Activated T-cell treated with anti-CD3 and anti-CD28 coated beads, Interleukin-2, amount 50 U/mL, for 4 hours (primary cell): ENCODE results near the gene RERE. TPM values are rescaled to one million over a fixed set of nuclear protein-coding genes. Genes with fewer than 3 reads are reported as not detected.
A peak's percentile ranks its signal among the peaks of the same experiment; 100 is the strongest.

Experiments used
- ATAC-seq, 2 donors: fragments of 200-7000 bp; cut with Tn5 transposase; one replicate each; pipeline ENCODE4 v1.10.0; 2021
- DNase-seq: peaks from one replicate; pipeline ENCODE4 v3.0.0-alpha.2; 2020
- H3K27me3 Mint-ChIP-seq: one replicate; pipeline ENCODE4 v1.8.0; 2021; ENCODE audit warnings: low read depth, mixed read lengths
- H3K36me3 Mint-ChIP-seq: one replicate; pipeline ENCODE4 v1.8.0; 2022; ENCODE audit warnings: mixed read lengths; ENCODE audit not compliant: insufficient read depth
- H3K4me1 Mint-ChIP-seq: one replicate; pipeline ENCODE4 v1.8.0; 2021; ENCODE audit warnings: low read depth, mixed read lengths
- H3K4me3 Mint-ChIP-seq: one replicate; pipeline ENCODE4 v1.8.0; 2021; ENCODE audit warnings: mild to moderate bottlenecking, moderate library complexity, mixed read lengths
- H3K9me3 Mint-ChIP-seq: one replicate; pipeline ENCODE4 v1.8.0; 2021; ENCODE audit warnings: mixed read lengths
- total RNA-seq, 3 donors: library from RNA; stranded (reverse); gene quantifications; one replicate each; pipeline ENCODE4 v1.2.1, GENCODE V29; 2021

RERE gene
- total RNA-seq, 3 donors from 2014 or later, result 40.5 to 53.4 (median 47.8) TPM

- peaks cover 31% of the 10 kb centered on the region for H3K4me1 Mint-ChIP-seq
- no peaks in the 10 kb centered on the region for H3K27me3 Mint-ChIP-seq
- no peaks in the 10 kb centered on the region for H3K36me3 Mint-ChIP-seq
- no peaks in the 10 kb centered on the region for H3K9me3 Mint-ChIP-seq
- ATAC-seq, result no peak
- DNase-seq, result no peak
- H3K4me3 Mint-ChIP-seq, result no peak overlapping the region
These were observed 150.9 kb downstream of the RERE start for GRCh38 chr1:8666389-8667167.

GRCh38 chr1:8665833-8666232 lies 151.6 kb downstream of the RERE start:
- ATAC-seq (no peak), DNase-seq (no peak)
- Mint-ChIP-seq H3K36me3 (no peaks in the 10 kb centered on the region), H3K4me1 (peaks cover 23% of the 10 kb centered on the region), H3K4me3 (no peak overlapping the region), H3K27me3 (no peaks in the 10 kb centered on the region), H3K9me3 (no peaks in the 10 kb centered on the region)

GRCh38 chr1:8664887-8665286 lies 152.6 kb downstream of the RERE start:
- H3K4me1 Mint-ChIP-seq, result peaks cover 14% of the 10 kb centered on the region
- no peaks in the 10 kb centered on the region for H3K36me3 Mint-ChIP-seq
- H3K27me3 Mint-ChIP-seq, result no peaks in the 10 kb centered on the region
- no peaks in the 10 kb centered on the region for H3K9me3 Mint-ChIP-seq
- DNase-seq, result no peak
- ATAC-seq, result no peak
- H3K4me3 Mint-ChIP-seq, result no peak overlapping the region

GRCh38 chr1:8663915-8664329 lies 153.5 kb downstream of the RERE start:
- peaks cover 7% of the 10 kb centered on the region for H3K4me1 Mint-ChIP-seq

GRCh38 chr1:8663090-8663802 lies 154.2 kb downstream of the RERE start:
- no peak for ATAC-seq
- Mint-ChIP-seq H3K9me3 (no peaks in the 10 kb centered on the region), H3K36me3 (no peaks in the 10 kb centered on the region), H3K27me3 (no peaks in the 10 kb centered on the region), H3K4me3 (no peak overlapping the region), H3K4me1 (peaks cover 2% of the 10 kb centered on the region)
- no peak for DNase-seq

More at GRCh38 chr1:8663915-8664329, 153.5 kb downstream of the RERE start:
- Mint-ChIP-seq H3K27me3 (no peaks in the 10 kb centered on the region), H3K9me3 (no peaks in the 10 kb centered on the region), H3K36me3 (no peaks in the 10 kb centered on the region), H3K4me3 (no peak overlapping the region)
- peak; percentile 35 to 55 for ATAC-seq
- no peak for DNase-seq

- Mint-ChIP-seq H3K4me1 (peaks cover 4% of the 10 kb centered on the region), H3K27me3 (no peaks in the 10 kb centered on the region), H3K4me3 (peak overlapping the region; percentile 34), H3K36me3 (peaks cover 2% of the 10 kb centered on the region), H3K9me3 (no peaks in the 10 kb centered on the region)
- ATAC-seq (no peak), DNase-seq (no peak)
These were observed 154.9 kb downstream of the RERE start for GRCh38 chr1:8662380-8663072.

- H3K36me3 Mint-ChIP-seq, result peaks cover 2% of the 10 kb centered on the region
- H3K4me1 Mint-ChIP-seq, result peaks cover 4% of the 10 kb centered on the region
- no peaks in the 10 kb centered on the region for H3K9me3 Mint-ChIP-seq
- H3K4me3 Mint-ChIP-seq, result peak overlapping the region; percentile 34
- DNase-seq, result peak; percentile 40
- ATAC-seq, result peak; percentile 92 to 93
- no peaks in the 10 kb centered on the region for H3K27me3 Mint-ChIP-seq
These were observed 156.0 kb downstream of the RERE start for GRCh38 chr1:8661185-8662110.

GRCh38 chr1:8660411-8660828 lies 157.0 kb downstream of the RERE start:
- no peak for DNase-seq
- Mint-ChIP-seq H3K4me3 (no peak overlapping the region), H3K4me1 (peaks cover 4% of the 10 kb centered on the region), H3K27me3 (no peaks in the 10 kb centered on the region), H3K36me3 (peaks cover 11% of the 10 kb centered on the region), H3K9me3 (no peaks in the 10 kb centered on the region)
- ATAC-seq, result no peak

GRCh38 chr1:8659593-8659992 lies 157.8 kb downstream of the RERE start:
- Mint-ChIP-seq H3K4me1 (peaks cover 4% of the 10 kb centered on the region), H3K4me3 (no peak overlapping the region), H3K36me3 (peaks cover 12% of the 10 kb centered on the region), H3K9me3 (no peaks in the 10 kb centered on the region), H3K27me3 (no peaks in the 10 kb centered on the region)
- no peak for DNase-seq
- no peak for ATAC-seq

- no peak for ATAC-seq
- DNase-seq, result no peak
- Mint-ChIP-seq H3K4me3 (no peak overlapping the region), H3K27me3 (no peaks in the 10 kb centered on the region), H3K36me3 (peaks cover 13% of the 10 kb centered on the region), H3K4me1 (peaks cover 28% of the 10 kb centered on the region), H3K9me3 (no peaks in the 10 kb centered on the region)
These were observed 163.6 kb downstream of the RERE start for GRCh38 chr1:8653878-8654277.

GRCh38 chr1:8652467-8653046 lies 164.9 kb downstream of the RERE start:
- DNase-seq, result no peak
- ATAC-seq, result peak in 1 of 2 donors; percentile 35
- Mint-ChIP-seq H3K4me3 (no peak overlapping the region), H3K27me3 (no peaks in the 10 kb centered on the region), H3K36me3 (peaks cover 12% of the 10 kb centered on the region), H3K9me3 (no peaks in the 10 kb centered on the region), H3K4me1 (peaks cover 37% of the 10 kb centered on the region)

GRCh38 chr1:8651962-8652361 lies 165.5 kb downstream of the RERE start:
- Mint-ChIP-seq H3K27me3 (no peaks in the 10 kb centered on the region), H3K9me3 (no peaks in the 10 kb centered on the region), H3K36me3 (peaks cover 12% of the 10 kb centered on the region), H3K4me3 (no peak overlapping the region), H3K4me1 (peaks cover 40% of the 10 kb centered on the region)
- DNase-seq (no peak), ATAC-seq (no peak)

- no peaks in the 10 kb centered on the region for H3K9me3 Mint-ChIP-seq
- no peak overlapping the region for H3K4me3 Mint-ChIP-seq
- H3K36me3 Mint-ChIP-seq, result peaks cover 12% of the 10 kb centered on the region
- ATAC-seq, result no peak
- no peaks in the 10 kb centered on the region for H3K27me3 Mint-ChIP-seq
- peaks cover 40% of the 10 kb centered on the region for H3K4me1 Mint-ChIP-seq
- DNase-seq, result no peak
These were observed 166.1 kb downstream of the RERE start for GRCh38 chr1:8651236-8651890.
